ENCODE measurements around the gene RFWD3.
A peak's percentile ranks its signal among the peaks of the same experiment; 100 is the strongest.

The RFWD3 gene

DNA sequence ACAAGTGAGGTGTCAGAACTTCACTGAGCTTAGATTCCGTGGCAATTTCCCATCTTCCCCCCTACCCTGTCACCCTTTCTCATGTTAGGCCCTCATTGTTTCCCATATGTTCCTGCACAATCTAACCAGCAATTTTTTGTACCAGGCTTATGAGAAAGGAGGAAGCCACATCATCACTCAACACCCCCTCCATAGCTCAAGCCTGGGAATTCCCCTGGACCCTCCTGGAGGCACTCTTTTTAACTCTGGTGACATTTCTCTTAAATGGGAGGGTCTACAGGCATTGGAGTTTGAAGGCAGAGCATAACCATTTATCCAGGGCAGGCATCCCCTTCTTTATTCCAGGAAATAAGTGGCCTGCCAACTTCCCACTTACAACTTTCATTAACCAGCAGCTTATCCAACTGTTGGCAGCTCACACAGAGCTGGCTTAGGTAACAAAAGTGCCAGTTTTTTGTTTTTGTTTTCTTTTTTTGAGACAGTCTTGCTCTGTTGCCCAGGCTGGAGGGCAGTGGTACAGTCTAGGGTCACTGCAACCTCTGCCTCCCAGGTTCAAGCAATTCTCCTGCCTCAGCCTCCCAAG, 49.4 kb downstream of the RFWD3 start:
- DNase-seq, result no peak

DNA sequence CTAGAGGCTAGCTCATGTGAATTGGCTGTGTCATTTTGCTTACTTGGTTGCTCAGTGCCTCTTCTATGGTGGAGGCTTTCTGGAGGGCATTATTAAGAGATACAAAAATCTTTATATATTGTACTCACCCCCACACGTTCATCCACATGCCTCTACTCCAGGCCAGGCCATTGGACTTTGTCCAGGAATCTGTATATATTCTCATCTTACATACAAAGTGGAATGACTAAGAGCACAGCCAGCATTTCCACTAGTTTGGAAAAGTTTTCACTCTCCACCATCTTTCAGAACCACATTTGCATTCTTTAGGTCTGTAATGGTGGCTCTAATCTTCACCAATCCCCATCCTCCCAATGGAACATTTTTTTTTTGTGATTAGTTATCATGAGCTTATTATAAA, 55.0 kb downstream of the RFWD3 start:
- DNase-seq, result no peak

DNA sequence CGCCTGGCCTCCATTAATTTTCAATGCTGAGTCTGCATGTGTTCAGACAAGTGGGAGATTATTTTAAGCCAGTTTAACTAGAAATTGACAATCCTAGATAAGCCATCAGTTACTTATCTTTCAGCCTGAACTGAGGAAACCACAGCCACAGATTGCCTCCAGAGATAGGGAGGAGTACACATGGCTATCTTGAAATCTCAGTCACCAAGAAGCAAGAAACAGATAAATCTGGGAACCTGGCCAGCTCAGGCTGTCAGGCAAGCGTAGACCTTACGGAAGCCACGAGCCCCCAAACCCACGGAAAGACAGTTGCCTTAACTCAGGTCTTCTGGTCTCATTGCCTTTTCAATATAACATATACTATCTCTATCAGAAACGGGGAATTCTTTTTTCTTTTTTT, 57.7 kb downstream of the RFWD3 start:
- peak; percentile 67 for DNase-seq

DNA sequence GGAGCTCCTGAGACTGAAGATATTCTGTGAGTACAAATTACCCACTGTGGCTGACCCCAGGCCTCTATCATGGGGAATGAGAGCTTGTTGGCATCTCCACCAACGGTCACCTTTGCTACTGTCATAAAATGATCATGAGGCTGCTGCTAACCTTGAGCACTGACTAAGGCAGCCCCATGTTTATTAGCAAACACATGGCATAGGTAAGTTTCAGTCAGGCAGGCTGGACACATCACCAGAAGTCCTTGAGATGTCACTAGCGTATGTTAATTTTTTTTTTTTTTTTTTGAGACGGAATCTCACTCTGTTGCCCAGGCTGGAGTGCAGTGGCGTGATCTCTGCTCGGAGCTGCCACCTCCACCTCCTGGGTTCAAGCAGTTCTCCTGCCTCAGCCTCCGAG, 58.3 kb downstream of the RFWD3 start:
- no peak for DNase-seq

DNA sequence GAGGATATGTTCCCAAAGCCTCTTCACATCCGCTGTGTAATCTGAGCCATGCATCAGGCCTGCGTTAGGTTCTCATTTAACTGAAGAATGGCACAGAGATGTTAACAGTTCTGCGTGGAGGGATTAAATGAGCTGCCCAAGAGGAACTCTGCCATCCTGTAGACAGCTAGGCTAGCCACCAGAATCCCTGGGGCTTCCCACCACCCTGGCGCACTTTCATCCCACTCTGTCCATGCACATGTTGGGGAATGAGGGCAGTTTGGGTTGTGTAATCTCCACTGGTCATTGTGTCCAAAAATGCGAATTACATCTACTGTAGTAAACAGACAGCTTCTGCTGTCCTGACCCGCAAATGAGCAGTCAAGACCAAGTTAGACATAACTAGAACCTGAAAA, 58.7 kb downstream of the RFWD3 start:
- DNase-seq, result no peak

- DNase-seq, result no peak
Measured at GRCh38 chr16:74607310-74607961, 59.2 kb downstream of the RFWD3 start.

GRCh38 chr16:74606521-74607309, 60.0 kb downstream of the RFWD3 start, which contains the start of gene GLG1:
TSS of gene GLG1 (minus strand) at chr16:74607114. CDS start at chr16:74607094, 20 bp downstream.
- DNase-seq, result peak; percentile 93

DNA sequence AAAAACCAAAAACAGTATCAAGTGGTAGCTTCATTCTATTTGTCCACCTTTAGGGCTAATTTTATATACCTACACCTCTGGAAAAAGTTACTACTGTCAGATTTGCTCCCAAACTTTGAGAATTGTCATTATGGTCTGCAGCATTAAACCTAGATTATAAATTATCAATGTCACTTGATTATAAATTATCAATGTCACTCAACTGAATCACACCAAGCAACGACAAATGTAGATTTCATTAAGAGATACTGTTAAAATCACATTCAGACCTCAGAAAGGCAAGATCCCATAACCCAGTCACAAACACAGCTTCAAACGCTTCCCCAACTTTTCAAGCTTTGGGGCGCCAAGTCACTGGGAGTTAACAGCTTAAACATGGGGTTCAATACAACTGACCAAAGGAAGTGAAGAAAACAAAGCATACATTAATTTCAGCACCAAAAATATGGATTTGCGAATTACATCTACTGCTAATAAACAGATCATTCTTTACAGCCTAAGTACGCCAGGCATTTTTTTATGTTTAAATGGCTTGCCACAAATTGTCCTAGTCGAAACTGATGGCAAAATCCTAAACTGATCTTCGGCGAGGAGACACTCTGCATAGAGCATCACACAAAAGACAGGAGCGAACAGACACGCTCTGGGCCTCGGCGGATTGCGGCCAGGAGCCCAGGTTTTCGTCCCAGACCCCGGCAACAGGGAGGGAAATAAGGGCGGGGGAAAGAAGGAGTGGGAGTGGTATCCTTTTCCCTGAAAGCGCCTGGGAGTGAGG, 60.7 kb downstream of the RFWD3 start:
- DNase-seq, result no peak

DNA sequence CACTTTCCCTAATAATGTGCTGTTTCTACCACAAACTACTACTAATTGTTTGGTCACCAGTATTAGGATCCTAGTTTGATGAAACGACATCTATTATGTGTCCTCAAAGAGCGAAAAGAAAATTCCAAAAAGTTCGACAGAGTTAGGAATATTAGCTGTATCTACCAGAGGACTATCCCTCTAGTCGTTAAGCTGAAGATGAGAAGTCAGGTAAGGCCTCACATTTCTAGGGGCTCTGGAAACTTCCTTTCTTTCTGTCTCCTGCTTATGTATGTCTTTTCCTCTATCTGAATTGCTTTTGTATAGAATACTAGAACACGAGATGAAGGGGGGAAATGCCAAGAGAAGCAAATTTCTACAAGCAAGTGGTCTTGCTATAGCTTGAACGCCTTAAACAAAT, 61.3 kb downstream of the RFWD3 start:
- DNase-seq, result no peak

GRCh38 chr16:74603848-74604247, 62.8 kb downstream of the RFWD3 start:
- DNase-seq, result no peak

DNA sequence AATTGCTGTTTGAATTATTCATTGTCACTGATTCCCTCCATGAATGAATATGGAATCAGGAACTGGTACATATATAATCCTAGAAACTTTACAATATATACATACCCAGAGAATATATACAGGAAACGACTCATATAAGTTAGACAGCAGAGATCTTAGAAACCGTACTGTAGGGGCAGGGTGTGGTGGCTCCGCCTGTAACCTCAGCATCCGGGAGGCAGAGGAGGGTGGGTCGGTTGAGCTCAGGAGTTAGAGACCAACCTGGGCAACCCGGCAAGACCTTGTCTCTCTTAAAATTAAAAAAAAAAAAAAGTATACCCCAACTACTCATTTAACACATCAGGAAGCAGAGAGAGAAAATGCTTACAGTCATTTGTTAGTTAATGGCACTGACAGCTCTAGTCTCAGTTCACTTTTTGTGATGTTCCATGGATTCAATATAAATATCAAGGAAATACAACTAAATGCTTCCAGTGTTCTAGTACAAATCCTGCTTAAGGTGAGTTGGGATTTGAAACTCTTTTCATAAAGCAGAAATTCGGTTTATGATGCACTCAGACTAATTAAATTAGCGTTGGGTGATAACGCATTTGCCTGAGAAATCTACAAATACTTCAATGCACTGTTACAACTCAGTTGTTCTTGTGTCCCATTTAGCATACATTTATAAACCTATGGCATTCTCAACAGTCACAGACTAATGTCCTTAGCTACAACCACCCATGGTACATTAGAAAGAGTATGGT, 65.4 kb downstream of the RFWD3 start:
- DNase-seq, result peak; percentile 79

DNA sequence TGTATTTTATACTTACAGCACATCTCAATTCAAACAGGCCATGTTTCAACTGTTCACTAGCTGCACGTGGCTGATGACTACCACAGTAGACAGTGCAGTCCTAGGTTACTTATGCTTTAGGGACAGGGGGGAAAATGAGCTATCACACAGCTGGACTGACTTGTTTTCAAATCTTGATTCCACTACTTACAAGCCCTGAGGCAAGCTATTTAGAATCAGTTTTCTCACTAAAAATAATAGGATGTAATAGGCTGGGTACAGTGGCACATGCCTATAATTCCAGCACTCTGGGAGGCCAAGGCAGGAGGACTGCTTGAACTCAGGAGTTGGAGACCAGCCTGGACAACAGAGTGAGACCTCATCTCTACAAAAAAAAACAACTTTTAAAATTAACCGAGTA, 70.1 kb downstream of the RFWD3 start:
- no peak for DNase-seq

DNA sequence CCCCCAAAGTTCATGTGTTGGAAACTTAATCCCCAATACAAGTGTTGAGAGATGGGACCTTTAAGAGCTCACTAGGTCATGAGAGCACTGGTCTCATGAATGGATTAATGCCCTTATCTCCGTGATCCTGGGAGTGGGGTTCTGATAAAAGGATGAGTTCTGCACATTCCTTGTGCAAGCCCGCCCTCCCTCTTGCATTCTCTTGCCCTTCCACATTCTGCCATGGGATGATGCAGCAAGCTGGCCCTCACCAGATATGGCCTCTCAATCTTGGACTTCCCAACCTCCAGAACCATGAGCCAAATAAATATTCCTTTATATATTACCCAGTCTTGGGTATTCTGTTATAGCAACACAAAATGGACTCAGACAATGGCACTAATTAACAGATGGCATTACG, 73.8 kb downstream of the RFWD3 start:
- no peak for DNase-seq

DNA sequence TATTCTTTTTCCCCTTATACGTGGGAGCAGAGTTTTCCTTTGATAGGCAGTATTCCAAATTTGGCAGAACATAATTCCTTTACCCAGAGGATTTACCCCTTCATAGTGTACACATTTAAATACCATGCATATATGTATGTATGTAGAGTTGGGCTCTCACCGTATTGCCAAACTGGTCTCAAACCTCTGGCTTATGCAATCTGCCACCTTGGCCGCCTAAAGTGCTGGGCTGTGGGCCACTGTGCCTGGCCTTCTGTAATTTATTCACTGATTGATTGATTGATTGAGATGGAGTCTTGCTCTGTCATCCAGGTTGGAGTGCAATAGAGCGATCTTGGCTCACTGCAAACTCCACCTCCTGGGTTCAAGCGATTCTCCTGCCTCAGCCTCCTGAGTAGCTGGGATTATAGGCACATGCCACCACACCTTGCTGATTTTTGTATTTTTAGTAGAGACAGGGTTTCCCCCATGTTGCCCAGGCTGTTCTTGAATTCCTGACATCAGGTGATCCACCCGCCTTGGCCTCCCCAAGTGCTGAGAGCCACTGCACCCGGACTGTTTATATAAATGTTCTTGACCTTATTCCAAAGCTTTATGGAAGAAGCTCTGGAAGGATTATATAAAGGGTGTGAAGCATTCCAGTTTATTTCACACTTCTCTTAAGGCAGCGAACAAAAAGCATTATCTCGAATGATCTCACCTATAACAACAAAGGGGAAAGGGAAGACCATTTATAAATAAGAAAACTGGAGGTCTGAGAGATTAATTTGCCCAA, 74.6 kb downstream of the RFWD3 start:
- no peak for DNase-seq

- no peak for DNase-seq
Measured at GRCh38 chr16:74586948-74587347, 79.7 kb downstream of the RFWD3 start.

DNA sequence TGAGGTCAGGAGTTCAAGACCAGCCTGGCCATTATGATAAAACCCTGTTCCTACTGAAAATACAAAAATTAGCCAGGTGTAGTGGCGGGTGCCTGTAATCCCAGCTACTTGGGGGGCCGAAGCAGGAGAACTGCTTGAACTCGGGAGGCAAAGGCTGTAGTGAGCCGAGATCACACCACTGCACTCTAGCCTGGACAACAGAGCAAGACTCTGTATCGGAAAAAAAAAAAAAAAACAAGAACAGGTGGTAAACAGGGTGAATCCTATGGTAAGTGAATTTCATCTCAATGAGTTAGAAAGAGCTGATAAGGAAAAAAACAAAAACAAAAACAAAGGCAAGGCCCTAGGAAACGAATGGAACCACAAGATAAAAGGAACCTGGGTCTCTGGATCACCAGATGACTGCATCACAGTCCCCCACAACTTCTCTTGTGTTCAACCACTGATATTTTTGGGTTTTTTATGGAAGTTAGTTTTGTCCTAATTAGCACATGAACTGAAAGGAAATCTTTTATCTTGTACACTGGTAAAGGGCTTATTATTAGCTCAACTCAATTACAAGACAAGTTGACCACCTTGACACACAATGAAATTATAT, 80.7 kb downstream of the RFWD3 start:
- no peak for DNase-seq

DNA sequence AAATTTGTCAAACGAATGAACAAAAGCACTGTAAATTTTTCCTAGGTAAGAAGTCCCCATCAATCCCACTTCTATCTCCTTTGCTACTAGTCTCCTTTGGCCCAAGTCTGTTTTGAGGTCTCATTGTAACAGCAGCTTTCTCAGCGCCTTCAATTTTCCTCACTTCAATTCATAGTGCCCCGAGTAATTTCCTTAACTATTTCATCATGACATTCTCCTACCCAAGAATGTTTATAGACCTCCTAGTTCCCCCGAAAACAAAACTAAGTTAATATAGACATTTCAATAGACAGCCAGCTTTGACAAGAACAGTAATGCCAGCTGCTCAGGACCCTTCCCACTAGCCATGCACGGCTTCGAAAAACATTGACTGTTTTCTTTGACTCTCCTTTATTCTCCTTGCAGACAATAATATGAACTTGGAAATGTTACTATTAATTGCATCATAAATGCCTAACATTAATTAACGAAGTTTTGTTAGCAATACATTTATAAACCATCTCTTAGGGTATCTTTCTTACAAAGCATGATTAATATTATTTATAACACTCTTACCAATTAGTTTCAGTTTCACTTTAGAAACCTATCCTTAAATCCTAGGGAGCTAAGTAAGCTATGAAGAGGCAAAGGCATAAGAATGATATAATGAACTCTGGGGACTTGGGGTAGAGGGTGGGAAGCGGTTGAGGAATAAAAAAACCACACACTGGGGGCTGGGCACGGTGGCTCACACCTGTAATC, 82.6 kb downstream of the RFWD3 start:
- DNase-seq, result no peak

DNA sequence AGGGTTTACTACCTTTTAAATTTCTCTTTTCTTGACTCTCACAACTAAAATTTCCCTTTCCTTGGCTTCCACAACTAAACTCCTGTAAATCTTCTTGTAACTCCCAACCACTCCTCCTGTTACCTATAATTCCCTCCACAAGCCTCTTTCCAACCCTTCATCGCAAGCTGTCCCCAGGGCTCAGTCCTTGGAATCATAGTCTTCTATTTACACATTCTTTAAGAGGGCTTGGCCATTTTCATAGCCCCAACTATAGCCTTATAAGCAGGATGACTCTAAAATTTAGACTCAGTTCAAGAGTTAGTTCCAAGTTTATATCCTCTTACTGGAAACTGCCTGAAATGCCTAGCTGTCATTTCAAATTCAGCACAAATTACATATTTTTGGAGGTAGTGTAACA, 83.7 kb downstream of the RFWD3 start:
- no peak for DNase-seq

DNA sequence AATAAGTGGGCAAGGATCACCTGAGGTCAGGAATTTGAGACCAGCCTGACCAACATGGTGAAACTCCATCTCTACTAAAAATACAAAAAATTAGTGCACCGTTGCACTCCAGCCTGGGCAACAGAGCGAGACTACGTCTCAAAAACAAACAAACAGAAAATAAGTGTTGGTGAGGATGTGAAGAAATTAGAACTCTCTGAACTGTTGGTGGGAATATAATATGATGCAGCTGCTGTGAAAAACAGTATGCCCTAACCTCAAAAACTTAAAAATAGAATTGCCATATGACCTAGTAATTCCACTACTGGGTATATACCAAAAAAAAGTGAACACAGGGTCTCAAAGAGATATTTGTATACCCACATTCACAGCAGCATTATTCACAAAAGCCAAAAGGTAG, 85.8 kb downstream of the RFWD3 start:
- no peak for DNase-seq

- DNase-seq, result no peak
Measured at GRCh38 chr16:74578838-74579237, 87.8 kb downstream of the RFWD3 start.

GRCh38 chr16:74578433-74578832, 88.2 kb downstream of the RFWD3 start:
- DNase-seq, result no peak
